ENCODE results near the gene GHSR.

GHSR gene

DNA sequence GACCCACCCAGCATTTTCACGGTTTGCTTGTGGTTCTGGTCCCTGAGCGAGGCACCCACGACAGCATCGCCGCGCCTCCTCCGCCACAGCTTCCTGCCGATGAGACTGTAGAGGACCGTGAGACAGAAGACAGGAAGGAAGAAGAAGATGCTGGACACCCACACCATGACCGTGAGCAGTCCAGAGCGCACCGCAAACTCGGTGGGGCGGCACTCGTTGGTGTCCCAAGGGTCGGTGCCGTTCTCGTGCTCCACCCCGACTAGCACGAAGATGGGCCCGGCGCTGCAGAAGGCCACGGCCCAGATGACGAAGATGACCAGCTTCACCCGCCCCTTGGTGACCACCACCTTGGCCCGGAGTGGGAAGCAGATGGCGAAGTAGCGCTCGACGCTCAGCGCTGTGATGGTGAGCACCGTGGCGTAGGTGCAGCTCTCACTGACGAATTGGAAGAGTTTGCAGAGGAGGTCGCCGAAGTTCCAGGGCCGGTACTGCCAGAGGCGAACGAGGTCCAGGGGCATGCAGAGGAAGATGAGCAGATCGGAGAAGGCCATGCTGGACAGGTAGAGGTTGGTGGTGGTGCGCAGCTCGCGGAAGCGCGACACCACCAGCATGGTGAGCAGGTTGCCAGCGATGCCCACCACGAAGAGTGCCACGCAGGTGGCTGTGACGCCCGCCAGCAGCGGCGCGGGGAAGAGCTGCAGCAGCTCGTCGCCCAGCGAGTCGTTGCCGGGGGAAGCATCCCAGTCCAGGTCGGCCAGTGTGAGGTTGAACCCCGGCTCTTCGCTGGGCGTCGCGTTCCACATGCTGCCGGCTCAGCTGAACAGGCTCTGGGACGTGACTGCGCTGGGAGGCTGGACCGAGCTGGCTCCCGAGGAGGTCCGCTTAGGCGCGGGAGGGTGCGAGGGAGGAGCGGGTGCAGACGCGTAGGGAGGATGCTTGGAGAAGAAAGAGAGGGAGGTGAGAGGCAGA, at the start of gene GHSR:
GHSR (minus strand) TSS at position 846 of the 969 bp plus-strand sequence; CDS start at position 803, 43 bp downstream.
- DNase-seq (ENCODE audit: low spot score), result peak; percentile 47

GRCh38 chr3:172490198-172490669, 42.0 kb upstream of the GHSR start:
- DNase-seq (ENCODE audit: low spot score), result peak; percentile 64

GRCh38 chr3:172478116-172478515, 29.9 kb upstream of the GHSR start:
- DNase-seq (ENCODE audit: low spot score), result no peak

DNA sequence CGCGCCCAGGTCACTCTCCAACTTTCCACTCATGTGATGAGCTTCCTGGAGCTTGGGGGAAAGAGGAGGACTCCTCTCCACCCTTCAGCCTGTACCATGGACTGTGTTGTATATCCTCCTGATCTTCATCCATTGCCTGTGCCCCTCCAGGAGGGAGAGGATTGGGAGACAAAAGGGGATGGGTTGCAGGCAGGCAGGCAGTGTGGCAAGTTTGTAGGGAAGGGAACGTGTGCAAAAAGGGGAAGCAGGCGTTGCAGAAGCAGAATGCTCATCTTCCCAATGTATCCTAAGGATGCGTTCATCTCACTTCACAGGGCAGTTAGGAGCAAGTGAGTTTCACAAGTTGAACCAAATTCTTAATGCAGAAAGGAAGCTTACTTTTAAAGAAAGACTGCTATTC, 28.1 kb upstream of the GHSR start:
- DNase-seq (ENCODE audit: low spot score), result no peak

GRCh38 chr3:172475703-172476102, 27.4 kb upstream of the GHSR start:
- no peak for DNase-seq (ENCODE audit: low spot score)

GRCh38 chr3:172471903-172472302, 23.6 kb upstream of the GHSR start:
- DNase-seq (ENCODE audit: low spot score), result no peak

- DNase-seq (ENCODE audit: low spot score), result no peak
Measured at GRCh38 chr3:172470588-172470987, 22.3 kb upstream of the GHSR start.

DNA sequence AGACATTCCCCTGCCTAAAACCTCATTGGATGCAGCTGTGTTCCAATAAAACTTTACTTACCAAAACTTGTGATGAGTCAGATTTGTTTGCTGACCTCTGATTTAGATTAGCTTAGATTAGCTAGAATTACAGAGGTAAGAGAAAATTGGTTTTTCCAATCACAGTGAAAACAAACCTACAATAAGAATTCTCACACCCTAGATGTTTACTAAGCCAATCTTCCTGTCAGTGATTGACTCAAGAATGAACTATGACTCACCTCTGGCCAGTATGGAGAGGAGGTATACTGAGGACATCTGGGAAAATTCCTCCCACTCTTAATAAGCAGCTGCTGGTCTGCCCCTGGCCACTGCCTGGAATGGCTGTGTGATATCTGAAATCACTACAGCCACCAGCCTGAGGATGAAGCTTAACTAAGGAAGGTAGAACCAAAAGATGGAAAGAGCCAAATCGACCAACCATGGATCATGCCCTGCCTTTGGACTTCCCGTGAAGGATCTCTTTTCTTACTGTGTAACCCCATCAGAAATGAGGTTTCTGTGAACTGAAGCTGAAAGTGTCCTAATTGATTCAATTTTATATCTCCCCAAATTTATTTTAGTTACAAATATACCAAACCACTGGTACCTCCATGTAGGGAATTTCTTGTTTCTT, 19.0 kb upstream of the GHSR start:
- no peak for DNase-seq (ENCODE audit: low spot score)

DNA sequence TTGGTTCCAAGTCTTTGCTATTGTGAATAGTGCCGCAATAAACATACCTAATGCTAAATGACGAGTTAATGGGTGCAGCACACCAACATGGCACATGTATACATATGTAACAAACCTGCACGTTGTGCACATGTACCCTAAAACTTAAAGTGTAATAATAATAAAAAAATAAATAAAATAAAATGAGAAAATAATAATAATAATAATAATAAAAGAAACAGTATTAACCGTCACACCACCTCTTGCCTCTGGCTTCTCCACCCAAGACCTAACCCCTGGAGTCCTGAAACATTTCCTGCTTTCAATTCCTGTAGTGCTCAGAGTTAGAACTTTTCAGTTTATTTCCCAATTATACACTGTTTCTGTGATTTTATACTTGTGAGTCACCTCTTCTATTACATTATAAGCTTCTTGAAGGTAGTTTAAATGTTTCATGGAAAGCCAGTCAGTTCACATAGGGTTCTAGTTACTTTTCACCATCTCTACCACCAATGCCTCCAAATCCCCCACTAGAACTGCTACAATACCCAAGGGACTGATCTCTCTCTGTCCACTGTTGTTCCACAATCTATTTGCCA, 18.4 kb upstream of the GHSR start:
- no peak for DNase-seq (ENCODE audit: low spot score)

GRCh38 chr3:172465281-172465680, 17.0 kb upstream of the GHSR start:
- no peak for DNase-seq (ENCODE audit: low spot score)

- no peak for DNase-seq (ENCODE audit: low spot score)
Measured at GRCh38 chr3:172464306-172464705, 16.1 kb upstream of the GHSR start.

- DNase-seq (ENCODE audit: low spot score), result peak; percentile 43
Measured at GRCh38 chr3:172461530-172462138, 13.4 kb upstream of the GHSR start.

DNA sequence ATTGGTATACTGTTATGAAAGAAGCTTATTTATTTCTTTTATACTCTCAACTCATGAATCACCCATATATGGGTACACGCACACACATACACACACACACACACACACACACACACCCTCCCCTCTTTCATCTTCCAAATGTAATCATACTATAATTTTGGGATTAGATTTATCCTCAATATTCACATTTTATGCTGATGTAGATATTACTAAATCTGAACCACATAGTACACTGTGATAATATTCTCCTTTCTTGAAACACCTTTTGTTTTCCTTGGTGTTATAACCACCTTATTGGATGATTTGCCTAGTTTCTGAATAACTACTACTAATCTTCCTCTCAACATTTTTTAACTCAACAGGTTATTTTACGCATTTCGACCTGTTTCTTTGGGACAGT, 8.1 kb upstream of the GHSR start:
- DNase-seq (ENCODE audit: low spot score), result no peak

DNA sequence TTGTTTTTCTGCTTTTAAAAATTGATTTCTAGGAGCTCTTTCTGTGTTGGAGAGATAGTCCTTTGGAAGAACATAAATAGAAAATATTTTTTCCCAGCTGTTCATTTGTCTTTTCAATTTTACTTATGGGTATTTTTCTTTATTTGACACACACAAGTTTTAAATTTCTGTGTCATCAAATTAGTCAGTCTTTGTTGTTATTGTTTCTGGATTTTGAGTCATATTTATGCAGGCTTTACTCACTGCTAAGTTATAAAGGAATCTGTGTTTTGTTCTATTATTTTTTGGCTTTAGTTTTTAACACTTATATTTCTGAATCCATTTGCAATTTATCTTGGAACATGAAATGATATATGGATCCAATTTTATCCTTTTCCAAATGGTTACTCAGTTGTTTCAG, 5.9 kb upstream of the GHSR start:
- no peak for DNase-seq (ENCODE audit: low spot score)

DNA sequence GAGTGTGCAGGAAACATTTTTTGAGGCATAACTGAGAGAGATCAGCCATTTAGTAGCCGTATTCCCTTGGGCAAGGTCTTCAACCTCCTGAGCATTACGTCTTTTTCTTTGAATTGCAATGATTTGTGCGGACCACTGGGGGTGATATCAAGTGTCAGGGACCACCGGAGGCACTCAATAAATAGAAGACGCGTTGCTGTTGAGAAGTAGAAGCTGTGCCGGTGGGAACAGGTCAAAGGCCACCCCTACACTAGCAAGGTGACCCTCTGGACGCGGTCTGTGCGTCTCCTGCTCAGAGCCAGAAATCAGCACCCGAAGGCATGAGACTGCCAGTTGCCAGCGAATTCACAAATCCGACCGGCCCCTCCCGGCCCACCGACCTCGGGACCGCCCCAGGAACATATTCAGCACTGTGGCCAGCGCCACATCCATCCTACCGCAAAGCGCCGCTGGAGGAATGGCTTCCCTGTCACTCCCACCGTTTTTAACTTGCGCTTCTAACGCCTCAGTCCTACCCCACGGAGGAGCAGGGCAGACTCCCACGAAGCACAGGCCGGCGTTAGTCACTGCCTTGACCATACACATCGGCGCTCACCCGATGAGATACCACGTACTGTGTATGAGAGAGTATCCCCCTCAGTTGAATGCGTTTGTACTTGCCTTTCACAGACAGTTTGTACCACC, 1.4 kb upstream of the GHSR start:
- peak; percentile 30 for DNase-seq (ENCODE audit: low spot score)

DNA sequence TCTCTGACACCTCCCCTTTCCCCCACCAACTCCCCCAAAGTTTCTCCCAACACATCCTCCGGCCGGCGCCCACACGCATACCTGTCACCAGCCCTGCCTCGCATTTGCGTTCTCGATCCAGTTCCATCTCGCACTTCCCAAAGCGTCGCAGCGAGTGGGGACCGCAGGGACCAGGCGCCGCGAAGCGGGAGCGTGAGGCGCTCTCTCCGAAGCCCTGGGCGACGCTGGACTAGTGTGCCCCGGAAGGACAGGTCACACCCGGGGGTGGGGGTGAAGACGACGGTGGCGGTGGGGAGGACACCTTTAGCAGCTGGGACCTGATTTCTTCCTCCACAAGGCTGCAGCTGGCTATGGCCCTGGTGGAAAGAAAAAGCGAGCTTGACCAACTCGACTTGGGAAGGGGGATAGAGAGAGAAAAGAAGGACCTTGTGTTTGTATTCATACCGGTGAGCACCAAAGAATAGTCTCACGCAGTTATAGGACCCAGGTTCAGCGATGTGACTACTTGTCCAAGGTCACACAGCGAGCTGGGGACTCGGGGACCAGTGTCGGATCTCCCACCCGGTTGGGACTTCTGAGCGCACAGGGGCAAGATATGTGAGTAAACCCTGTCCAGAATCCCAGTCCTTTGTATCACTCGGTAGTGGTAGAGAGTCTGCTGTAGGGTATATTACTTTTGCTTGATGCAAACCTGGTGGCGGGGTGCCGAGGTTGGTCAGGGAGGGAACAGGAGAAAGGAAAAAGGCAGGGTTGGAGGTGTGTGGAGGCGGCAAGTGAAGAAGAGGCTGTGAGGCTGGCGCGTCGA, 607 bp upstream of the GHSR start:
- peak; percentile 37 for DNase-seq (ENCODE audit: low spot score)

- no peak for DNase-seq (ENCODE audit: low spot score)
Measured at GRCh38 chr3:172446198-172446597, 2.1 kb downstream of the GHSR start.

GRCh38 chr3:172444821-172445220, 3.4 kb downstream of the GHSR start:
- DNase-seq (ENCODE audit: low spot score), result no peak

GRCh38 chr3:172442606-172443005, 5.7 kb downstream of the GHSR start:
- DNase-seq (ENCODE audit: low spot score), result no peak

DNA sequence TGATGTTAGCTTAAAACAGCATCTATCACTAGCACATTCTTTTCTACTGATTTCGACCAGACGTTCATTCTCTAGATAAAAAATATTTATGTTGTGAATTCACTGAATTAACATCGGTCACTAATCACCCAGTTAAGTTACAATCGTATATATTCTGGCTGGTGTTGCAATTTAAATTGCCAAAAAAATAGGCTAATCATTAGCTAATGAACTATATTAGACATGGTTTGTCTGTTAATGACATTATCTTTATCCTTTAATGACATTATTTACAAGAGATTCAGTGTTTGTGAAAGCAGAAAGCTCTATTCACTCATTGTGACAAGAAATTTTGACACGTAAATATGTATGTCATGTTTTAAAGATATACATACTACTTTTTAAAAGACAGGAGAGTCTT, 6.7 kb downstream of the GHSR start:
- DNase-seq (ENCODE audit: low spot score), result no peak

DNA sequence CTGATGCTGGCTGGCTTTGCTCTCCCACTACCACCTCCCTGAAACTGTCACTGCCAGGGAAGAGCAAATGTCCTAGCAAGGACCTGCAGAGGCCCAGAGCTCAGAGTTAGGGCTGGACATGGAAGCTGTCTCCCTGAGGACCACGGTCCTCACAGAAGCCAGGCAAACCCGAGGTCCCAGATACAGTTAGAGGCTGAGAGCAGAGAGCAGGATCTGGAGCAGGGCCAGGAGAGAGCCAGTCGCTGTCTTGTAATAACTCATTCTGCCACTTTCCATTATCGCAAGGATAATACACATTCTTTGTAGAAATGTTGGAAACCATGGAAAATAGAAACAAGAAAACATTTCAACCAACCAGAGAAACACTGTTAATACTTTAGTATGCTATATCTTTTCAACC, 10.1 kb downstream of the GHSR start:
- DNase-seq (ENCODE audit: low spot score), result no peak

All from D341Med (cell line).